ENCODE results near the gene SLC34A2. TPM values are rescaled to one million over a fixed set of nuclear protein-coding genes. Genes with fewer than 3 reads are reported as not detected.

Gene SLC34A2
- total and polyA plus RNA-seq, 2 experiments from 2014 or later: 0.73 to 0.80 TPM

DNA sequence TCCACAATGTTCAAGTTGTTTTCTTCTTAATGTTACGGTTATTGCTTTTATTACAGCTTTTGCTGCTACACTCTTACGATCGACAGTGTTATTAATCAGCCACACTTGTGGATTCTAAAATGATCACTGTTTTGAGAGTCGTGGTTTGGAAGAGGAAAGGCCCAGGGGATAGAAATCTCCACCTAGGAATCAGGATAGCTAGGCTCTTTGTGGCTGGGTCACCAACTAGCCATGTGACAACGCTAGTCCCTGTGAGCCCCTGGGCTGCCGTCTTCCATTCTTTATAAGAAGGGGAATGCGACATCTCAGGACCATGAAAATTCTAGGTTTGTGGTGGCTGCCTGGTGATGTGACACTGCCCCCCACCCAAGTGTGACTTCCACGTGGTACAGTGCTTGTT is 380 bp downstream of the SLC34A2 start:
- Histone ChIP-seq H2AFZ (peak overlapping the region; percentile 87), H3K27ac (ENCODE audit: low read depth) (no peak overlapping the region), H4K20me1 (replicated peaks; ENCODE audit: insufficient read depth) (no peaks in the 10 kb centered on the region), H3K9me2 (ENCODE audit: insufficient read depth) (no peaks in the 10 kb centered on the region; the same call in 1 of the 2 replicates), H3K79me2 (replicated peaks; ENCODE audit: insufficient read depth) (no peaks in the 10 kb centered on the region), H3K36me3 (ENCODE audit: insufficient read depth) (no peaks in the 10 kb centered on the region), H3K4me2 (peak overlapping the region; percentile 75), H3K4me3 (peak overlapping the region; percentile 68), H3K27me3 (ENCODE audit: insufficient read depth) (peaks cover 45% of the 10 kb centered on the region), H3F3A (replicated peaks; ENCODE audit: low read depth) (peaks cover 3% of the 10 kb centered on the region), H3K4me1 (ENCODE audit: insufficient read depth) (peaks cover 30% of the 10 kb centered on the region)
- TF ChIP-seq JUNB (IDR thresholded peaks at IDR 0.05; ENCODE audit: unreplicated experiment) (no peak), STAT1 (IDR thresholded peaks at IDR 0.05; ENCODE audit: unreplicated experiment) (no peak), EZH2 (IDR thresholded peaks at IDR 0.05; ENCODE audit: low read depth, unreplicated experiment) (no peak), ZNF114 (CRISPR knock-in tag; IDR thresholded peaks at IDR 0.05) (no peak), EZH2phosphoT487 (IDR thresholded peaks at IDR 0.05; ENCODE audit: unreplicated experiment) (no peak), NANOG (IDR thresholded peaks at IDR 0.05; ENCODE audit: borderline replicate concordance) (no peak), POLR2AphosphoS5 (IDR thresholded peaks at IDR 0.05; ENCODE audit: low read depth) (no peak), ZNF331 (CRISPR knock-in tag; IDR thresholded peaks at IDR 0.05; ENCODE audit: low read depth) (no peak)
- TF ChIP-seq, protein P1, sequence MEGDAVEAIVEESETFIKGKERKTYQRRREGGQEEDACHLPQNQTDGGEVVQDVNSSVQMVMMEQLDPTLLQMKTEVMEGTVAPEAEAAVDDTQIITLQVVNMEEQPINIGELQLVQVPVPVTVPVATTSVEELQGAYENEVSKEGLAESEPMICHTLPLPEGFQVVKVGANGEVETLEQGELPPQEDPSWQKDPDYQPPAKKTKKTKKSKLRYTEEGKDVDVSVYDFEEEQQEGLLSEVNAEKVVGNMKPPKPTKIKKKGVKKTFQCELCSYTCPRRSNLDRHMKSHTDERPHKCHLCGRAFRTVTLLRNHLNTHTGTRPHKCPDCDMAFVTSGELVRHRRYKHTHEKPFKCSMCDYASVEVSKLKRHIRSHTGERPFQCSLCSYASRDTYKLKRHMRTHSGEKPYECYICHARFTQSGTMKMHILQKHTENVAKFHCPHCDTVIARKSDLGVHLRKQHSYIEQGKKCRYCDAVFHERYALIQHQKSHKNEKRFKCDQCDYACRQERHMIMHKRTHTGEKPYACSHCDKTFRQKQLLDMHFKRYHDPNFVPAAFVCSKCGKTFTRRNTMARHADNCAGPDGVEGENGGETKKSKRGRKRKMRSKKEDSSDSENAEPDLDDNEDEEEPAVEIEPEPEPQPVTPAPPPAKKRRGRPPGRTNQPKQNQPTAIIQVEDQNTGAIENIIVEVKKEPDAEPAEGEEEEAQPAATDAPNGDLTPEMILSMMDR (conservative IDR thresholded peaks at IDR 0.05; ENCODE audit: low read depth in 2 of 2): no peak
- TF ChIP-seq, protein P2, sequence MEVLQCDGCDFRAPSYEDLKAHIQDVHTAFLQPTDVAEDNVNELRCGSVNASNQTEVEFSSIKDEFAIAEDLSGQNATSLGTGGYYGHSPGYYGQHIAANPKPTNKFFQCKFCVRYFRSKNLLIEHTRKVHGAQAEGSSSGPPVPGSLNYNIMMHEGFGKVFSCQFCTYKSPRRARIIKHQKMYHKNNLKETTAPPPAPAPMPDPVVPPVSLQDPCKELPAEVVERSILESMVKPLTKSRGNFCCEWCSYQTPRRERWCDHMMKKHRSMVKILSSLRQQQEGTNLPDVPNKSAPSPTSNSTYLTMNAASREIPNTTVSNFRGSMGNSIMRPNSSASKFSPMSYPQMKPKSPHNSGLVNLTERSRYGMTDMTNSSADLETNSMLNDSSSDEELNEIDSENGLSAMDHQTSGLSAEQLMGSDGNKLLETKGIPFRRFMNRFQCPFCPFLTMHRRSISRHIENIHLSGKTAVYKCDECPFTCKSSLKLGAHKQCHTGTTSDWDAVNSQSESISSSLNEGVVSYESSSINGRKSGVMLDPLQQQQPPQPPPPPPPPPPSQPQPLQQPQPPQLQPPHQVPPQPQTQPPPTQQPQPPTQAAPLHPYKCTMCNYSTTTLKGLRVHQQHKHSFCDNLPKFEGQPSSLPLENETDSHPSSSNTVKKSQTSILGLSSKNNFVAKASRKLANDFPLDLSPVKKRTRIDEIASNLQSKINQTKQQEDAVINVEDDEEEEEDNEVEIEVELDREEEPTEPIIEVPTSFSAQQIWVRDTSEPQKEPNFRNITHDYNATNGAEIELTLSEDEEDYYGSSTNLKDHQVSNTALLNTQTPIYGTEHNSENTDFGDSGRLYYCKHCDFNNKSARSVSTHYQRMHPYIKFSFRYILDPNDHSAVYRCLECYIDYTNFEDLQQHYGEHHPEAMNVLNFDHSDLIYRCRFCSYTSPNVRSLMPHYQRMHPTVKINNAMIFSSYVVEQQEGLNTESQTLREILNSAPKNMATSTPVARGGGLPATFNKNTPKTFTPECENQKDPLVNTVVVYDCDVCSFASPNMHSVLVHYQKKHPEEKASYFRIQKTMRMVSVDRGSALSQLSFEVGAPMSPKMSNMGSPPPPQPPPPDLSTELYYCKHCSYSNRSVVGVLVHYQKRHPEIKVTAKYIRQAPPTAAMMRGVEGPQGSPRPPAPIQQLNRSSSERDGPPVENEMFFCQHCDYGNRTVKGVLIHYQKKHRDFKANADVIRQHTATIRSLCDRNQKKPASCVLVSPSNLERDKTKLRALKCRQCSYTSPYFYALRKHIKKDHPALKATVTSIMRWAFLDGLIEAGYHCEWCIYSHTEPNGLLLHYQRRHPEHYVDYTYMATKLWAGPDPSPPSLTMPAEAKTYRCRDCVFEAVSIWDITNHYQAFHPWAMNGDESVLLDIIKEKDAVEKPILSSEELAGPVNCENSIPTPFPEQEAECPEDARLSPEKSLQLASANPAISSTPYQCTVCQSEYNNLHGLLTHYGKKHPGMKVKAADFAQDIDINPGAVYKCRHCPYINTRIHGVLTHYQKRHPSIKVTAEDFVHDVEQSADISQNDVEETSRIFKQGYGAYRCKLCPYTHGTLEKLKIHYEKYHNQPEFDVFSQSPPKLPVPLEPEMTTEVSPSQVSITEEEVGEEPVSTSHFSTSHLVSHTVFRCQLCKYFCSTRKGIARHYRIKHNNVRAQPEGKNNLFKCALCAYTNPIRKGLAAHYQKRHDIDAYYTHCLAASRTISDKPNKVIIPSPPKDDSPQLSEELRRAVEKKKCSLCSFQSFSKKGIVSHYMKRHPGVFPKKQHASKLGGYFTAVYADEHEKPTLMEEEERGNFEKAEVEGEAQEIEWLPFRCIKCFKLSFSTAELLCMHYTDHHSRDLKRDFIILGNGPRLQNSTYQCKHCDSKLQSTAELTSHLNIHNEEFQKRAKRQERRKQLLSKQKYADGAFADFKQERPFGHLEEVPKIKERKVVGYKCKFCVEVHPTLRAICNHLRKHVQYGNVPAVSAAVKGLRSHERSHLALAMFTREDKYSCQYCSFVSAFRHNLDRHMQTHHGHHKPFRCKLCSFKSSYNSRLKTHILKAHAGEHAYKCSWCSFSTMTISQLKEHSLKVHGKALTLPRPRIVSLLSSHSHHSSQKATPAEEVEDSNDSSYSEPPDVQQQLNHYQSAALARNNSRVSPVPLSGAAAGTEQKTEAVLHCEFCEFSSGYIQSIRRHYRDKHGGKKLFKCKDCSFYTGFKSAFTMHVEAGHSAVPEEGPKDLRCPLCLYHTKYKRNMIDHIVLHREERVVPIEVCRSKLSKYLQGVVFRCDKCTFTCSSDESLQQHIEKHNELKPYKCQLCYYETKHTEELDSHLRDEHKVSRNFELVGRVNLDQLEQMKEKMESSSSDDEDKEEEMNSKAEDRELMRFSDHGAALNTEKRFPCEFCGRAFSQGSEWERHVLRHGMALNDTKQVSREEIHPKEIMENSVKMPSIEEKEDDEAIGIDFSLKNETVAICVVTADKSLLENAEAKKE (CRISPR knock-in tag; IDR thresholded peaks at IDR 0.05): no peak
- Mint-ChIP-seq H3K9me3 (no peaks in the 10 kb centered on the region), H3K27ac (no peak overlapping the region), H3K27me3 (ENCODE audit: insufficient read depth, low read depth, poor library complexity) (peaks cover 35% of the 10 kb centered on the region), H3K4me1 (peaks cover 30% of the 10 kb centered on the region), H3K36me3 (ENCODE audit: low read depth) (no peaks in the 10 kb centered on the region; the same call in 2 of the 3 replicates), H3K4me3 (peak overlapping the region; percentile 76)
- no peak for ATAC-seq
- DNase-seq (ENCODE audit: low spot score): no peak

Measured in GM23338 (cell line).